Kidney epithelial cell (primary cell): Measurements from ENCODE around the gene PLCB2. TPM values are rescaled to one million over a fixed set of nuclear protein-coding genes. Genes with fewer than 3 reads are reported as not detected.

Source experiments
- DNase-seq: peaks from one replicate; pipeline ENCODE4 v3.0.0-alpha.2; 2010; ENCODE audit warnings: low read depth
- H3K27me3 ChIP-seq: 2 replicates; pipeline ENCODE4 v1.6.0; 2011; ENCODE audit warnings: low read length; ENCODE audit not compliant: control insufficient read depth, insufficient read depth
- H3K36me3 ChIP-seq: 2 replicates; pipeline ENCODE4 v1.5.1; 2011; ENCODE audit warnings: low read length; ENCODE audit not compliant: control insufficient read depth, insufficient read depth
- H3K4me3 ChIP-seq: 2 replicates; pipeline ENCODE4 v1.5.1; 2011; ENCODE audit warnings: low read depth, mild to moderate bottlenecking, control low read depth, low read length
- total RNA-seq: library from RNA; depleted of rRNA; stranded (reverse); fragments of >200 nt; gene quantifications from 2 replicates; pipeline ENCODE4 v1.2.3, GENCODE V29; 2015
- TF ChIP-seq, protein P1 (sequence below): IDR thresholded peaks from 2 replicates; pipeline ENCODE4 v1.5.1; 2011; ENCODE audit warnings: mild to moderate bottlenecking, moderate library complexity, low read length, control low read depth, inconsistent platforms; ENCODE audit not compliant: insufficient read depth, poor library complexity, severe bottlenecking

Gene PLCB2
- total RNA-seq, 1 donor from 2014 or later: 1.5 TPM

- peaks cover 3% of the 10 kb centered on the region for H3K36me3 ChIP-seq
- H3K27me3 ChIP-seq: no peaks in the 10 kb centered on the region
- no peak for DNase-seq
- peak overlapping the region; percentile 5 for H3K4me3 ChIP-seq
- TF ChIP-seq, protein P1, sequence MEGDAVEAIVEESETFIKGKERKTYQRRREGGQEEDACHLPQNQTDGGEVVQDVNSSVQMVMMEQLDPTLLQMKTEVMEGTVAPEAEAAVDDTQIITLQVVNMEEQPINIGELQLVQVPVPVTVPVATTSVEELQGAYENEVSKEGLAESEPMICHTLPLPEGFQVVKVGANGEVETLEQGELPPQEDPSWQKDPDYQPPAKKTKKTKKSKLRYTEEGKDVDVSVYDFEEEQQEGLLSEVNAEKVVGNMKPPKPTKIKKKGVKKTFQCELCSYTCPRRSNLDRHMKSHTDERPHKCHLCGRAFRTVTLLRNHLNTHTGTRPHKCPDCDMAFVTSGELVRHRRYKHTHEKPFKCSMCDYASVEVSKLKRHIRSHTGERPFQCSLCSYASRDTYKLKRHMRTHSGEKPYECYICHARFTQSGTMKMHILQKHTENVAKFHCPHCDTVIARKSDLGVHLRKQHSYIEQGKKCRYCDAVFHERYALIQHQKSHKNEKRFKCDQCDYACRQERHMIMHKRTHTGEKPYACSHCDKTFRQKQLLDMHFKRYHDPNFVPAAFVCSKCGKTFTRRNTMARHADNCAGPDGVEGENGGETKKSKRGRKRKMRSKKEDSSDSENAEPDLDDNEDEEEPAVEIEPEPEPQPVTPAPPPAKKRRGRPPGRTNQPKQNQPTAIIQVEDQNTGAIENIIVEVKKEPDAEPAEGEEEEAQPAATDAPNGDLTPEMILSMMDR: peak; percentile 91
Measured at GRCh38 chr15:40338041-40338657, 30.4 kb upstream of the PLCB2 start.

DNA sequence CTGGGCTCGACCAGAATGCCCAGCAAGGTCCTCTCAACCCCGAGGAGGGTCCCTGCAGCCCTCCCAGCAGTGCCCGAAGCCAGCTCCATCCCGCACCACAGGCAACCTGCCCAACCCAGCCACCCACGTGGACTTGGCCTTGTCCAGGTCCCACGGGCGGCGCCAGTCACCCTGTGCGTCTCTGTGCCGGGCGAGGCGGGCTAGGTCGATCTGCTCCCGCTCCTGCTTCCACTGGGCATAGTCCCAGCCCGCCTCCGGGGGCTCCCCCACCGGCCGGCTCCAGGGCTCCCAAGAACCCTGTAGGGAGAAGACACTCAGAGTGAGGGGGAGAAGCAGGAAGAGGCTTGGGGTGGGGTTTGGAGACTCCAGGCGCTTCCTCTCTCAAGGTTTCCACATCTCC is 29.9 kb upstream of the PLCB2 start:
- H3K27me3 ChIP-seq: no peaks in the 10 kb centered on the region
- TF ChIP-seq, protein P1: no peak
- peaks cover 3% of the 10 kb centered on the region for H3K36me3 ChIP-seq
- H3K4me3 ChIP-seq: no peak overlapping the region
- no peak for DNase-seq

DNA sequence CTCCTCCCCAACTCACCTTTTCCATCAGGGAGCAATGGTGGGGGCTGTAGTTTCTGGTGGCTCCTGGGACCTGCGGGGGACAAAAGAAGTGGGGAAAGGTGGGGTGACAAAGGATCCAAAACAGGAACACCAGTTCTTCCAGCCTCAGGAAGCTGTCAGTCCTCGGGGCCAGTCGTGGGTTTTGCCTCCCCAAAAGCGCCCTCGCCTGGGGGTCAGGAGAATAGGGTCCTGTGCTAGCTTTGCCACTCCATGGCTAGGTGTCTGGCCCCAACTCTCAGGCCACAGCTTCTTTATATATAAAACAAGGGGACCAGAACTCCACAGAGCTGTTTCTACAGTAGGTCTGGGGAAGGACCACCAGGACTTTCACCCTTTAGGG is 29.0 kb upstream of the PLCB2 start:
- peaks cover 3% of the 10 kb centered on the region for H3K36me3 ChIP-seq
- TF ChIP-seq, protein P1: no peak
- no peak overlapping the region for H3K4me3 ChIP-seq
- H3K27me3 ChIP-seq: no peaks in the 10 kb centered on the region
- no peak for DNase-seq

DNA sequence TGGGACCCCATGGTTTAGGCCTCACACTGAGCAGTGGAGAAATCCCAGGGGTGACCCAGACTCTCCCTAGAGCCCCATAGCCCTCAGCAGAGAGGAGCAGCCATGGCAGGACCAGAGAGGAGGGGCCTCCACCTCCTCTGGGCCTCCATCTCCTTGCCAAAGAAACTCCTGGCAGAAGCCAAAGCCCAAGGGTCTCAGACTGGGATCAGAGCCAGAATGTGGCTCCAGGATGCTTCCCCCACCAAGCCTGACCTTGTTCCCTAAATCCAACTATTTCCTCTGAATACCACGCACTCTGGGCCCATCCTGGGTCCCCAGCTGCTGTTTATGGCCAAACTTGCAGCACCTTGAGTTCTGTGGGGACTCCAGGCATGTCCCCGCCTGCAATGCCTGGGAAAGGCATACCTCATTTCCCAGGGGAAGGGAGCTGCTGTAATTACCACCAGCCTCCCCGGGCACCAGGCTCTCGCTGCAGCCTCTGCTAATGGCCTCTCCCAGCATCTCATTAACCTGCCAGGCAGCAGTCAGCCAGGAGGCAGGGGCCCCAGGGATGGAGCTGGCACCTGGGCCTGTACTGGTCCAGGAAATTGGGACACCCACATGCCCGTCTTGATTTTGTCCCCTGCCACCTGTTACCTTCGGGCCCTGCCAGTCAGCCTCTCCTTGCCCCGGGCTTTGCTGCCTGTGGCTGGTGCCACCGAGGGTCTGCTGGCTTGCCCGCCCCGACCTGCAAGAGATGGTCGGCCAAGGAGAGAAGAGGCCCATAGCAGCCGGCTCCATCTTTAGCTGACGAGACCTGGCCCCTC is 28.4 kb upstream of the PLCB2 start:
- TF ChIP-seq, protein P1: no peak
- H3K27me3 ChIP-seq: no peaks in the 10 kb centered on the region
- H3K4me3 ChIP-seq: no peak overlapping the region
- H3K36me3 ChIP-seq: peaks cover 3% of the 10 kb centered on the region
- no peak for DNase-seq

DNA sequence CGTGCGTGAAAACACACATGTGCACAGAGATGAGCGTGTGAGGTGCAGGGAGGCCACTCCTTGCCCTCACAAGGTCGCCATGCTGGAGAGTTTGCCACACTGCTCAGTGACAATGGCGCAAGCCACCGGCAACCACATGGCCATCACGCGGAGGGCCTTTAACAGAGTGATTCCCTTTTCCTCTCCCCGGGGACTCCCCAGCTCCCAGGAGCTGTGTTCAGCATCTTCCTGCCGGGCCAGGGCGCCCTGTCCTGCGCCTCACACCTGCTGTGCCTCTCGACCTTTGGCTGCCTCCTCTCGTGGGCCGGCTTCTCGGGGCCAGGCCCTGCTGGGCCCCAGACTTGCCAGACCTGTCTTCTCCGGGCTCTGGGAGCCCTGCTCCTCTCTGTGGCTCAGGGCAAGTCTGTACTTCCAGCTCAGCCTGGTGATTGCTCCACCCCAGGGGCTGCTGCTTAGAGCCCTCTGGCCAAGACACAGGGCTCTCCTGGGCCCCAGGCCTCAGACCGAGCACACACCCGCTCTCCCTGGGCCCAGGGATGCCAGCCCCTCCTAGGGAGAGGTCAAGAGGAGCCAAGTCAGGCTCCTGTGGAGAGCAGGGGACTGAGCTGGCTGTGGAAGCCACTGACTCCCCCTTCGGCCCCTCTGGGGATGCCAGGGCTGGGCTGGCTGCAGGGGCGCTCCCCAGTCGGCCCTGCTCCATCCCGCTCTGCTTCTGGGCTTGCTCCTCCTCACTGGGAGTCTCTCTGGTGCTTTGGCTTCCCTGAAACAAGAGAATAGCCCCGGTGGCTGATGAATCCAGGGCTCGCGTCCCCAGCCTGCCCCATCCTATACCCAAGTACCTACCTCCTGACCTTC is 27.4 kb upstream of the PLCB2 start:
- Histone ChIP-seq H3K27me3 (no peaks in the 10 kb centered on the region), H3K4me3 (no peak overlapping the region), H3K36me3 (peaks cover 3% of the 10 kb centered on the region)
- no peak for DNase-seq
- TF ChIP-seq, protein P1: no peak
